T-helper 1 cell treated with Interleukin-12 subunit alpha and Interleukin-12 subunit beta and Interleukin-4 antibody, amounts not matched to agents 30 μg/mL and 1 μg/mL, for 36 hours (primary cell): ENCODE results near the gene AIPL1.
A peak's percentile ranks its signal among the peaks of the same experiment; 100 is the strongest.

Experiments used
- H3K27ac Mint-ChIP-seq: one replicate; pipeline ENCODE4 v1.8.0; 2021; ENCODE audit warnings: mild to moderate bottlenecking, mixed read lengths
- H3K27me3 Mint-ChIP-seq: one replicate; pipeline ENCODE4 v1.8.0; 2021; ENCODE audit warnings: low read depth, mixed read lengths
- H3K36me3 Mint-ChIP-seq: one replicate; pipeline ENCODE4 v1.8.0; 2021; ENCODE audit warnings: low read depth, mixed read lengths
- H3K4me1 Mint-ChIP-seq: one replicate; pipeline ENCODE4 v1.8.0; 2021; ENCODE audit warnings: low read depth, mixed read lengths
- H3K4me3 Mint-ChIP-seq: one replicate; pipeline ENCODE4 v1.8.0; 2021; ENCODE audit warnings: mild to moderate bottlenecking, moderate library complexity, mixed read lengths
- H3K9me3 Mint-ChIP-seq: one replicate; pipeline ENCODE4 v1.8.0; 2021; ENCODE audit warnings: mixed read lengths

Gene AIPL1

GRCh38 chr17:6388416-6388815, 46.5 kb downstream of the AIPL1 start:
- H3K4me1 Mint-ChIP-seq = no peaks in the 10 kb centered on the region
- no peaks in the 10 kb centered on the region for H3K27me3 Mint-ChIP-seq
- no peak overlapping the region for H3K4me3 Mint-ChIP-seq
- H3K27ac Mint-ChIP-seq = no peak overlapping the region
- H3K9me3 Mint-ChIP-seq = no peaks in the 10 kb centered on the region
- H3K36me3 Mint-ChIP-seq = no peaks in the 10 kb centered on the region

GRCh38 chr17:6387858-6388257, 47.1 kb downstream of the AIPL1 start:
- H3K4me1 Mint-ChIP-seq = no peaks in the 10 kb centered on the region
- H3K4me3 Mint-ChIP-seq = no peak overlapping the region
- no peaks in the 10 kb centered on the region for H3K9me3 Mint-ChIP-seq
- H3K36me3 Mint-ChIP-seq = no peaks in the 10 kb centered on the region
- H3K27ac Mint-ChIP-seq = no peak overlapping the region
- no peaks in the 10 kb centered on the region for H3K27me3 Mint-ChIP-seq

GRCh38 chr17:6387442-6387841, 47.5 kb downstream of the AIPL1 start:
- no peaks in the 10 kb centered on the region for H3K4me1 Mint-ChIP-seq
- H3K36me3 Mint-ChIP-seq = no peaks in the 10 kb centered on the region
- no peak overlapping the region for H3K27ac Mint-ChIP-seq
- H3K27me3 Mint-ChIP-seq = no peaks in the 10 kb centered on the region
- no peaks in the 10 kb centered on the region for H3K9me3 Mint-ChIP-seq
- no peak overlapping the region for H3K4me3 Mint-ChIP-seq

GRCh38 chr17:6386041-6386630, 48.8 kb downstream of the AIPL1 start:
- Mint-ChIP-seq H3K4me3 (no peak overlapping the region), H3K27me3 (no peaks in the 10 kb centered on the region), H3K9me3 (no peaks in the 10 kb centered on the region), H3K27ac (no peak overlapping the region), H3K4me1 (no peaks in the 10 kb centered on the region), H3K36me3 (no peaks in the 10 kb centered on the region)

GRCh38 chr17:6384481-6384880, 50.4 kb downstream of the AIPL1 start:
- Mint-ChIP-seq H3K4me3 (no peak overlapping the region), H3K4me1 (no peaks in the 10 kb centered on the region), H3K27me3 (no peaks in the 10 kb centered on the region), H3K9me3 (no peaks in the 10 kb centered on the region), H3K27ac (no peak overlapping the region), H3K36me3 (no peaks in the 10 kb centered on the region)

GRCh38 chr17:6381526-6382465, 53.1 kb downstream of the AIPL1 start:
- Mint-ChIP-seq H3K4me1 (no peaks in the 10 kb centered on the region), H3K27me3 (no peaks in the 10 kb centered on the region), H3K4me3 (no peak overlapping the region), H3K27ac (no peak overlapping the region), H3K36me3 (no peaks in the 10 kb centered on the region), H3K9me3 (peaks cover 9% of the 10 kb centered on the region)

GRCh38 chr17:6380915-6381438, 53.9 kb downstream of the AIPL1 start:
- H3K27me3 Mint-ChIP-seq = no peaks in the 10 kb centered on the region
- H3K9me3 Mint-ChIP-seq = peaks cover 9% of the 10 kb centered on the region

GRCh38 chr17:6377906-6378305, 57.0 kb downstream of the AIPL1 start:
- Mint-ChIP-seq H3K9me3 (peaks cover 9% of the 10 kb centered on the region), H3K4me3 (no peak overlapping the region), H3K27ac (no peak overlapping the region), H3K36me3 (no peaks in the 10 kb centered on the region), H3K27me3 (peaks cover 13% of the 10 kb centered on the region), H3K4me1 (no peaks in the 10 kb centered on the region)

More at GRCh38 chr17:6380915-6381438, 53.9 kb downstream of the AIPL1 start:
- H3K36me3 Mint-ChIP-seq = no peaks in the 10 kb centered on the region
- no peak overlapping the region for H3K4me3 Mint-ChIP-seq
- H3K27ac Mint-ChIP-seq = no peak overlapping the region
- H3K4me1 Mint-ChIP-seq = no peaks in the 10 kb centered on the region

GRCh38 chr17:6376931-6377361, 58.0 kb downstream of the AIPL1 start:
- Mint-ChIP-seq H3K27ac (no peak overlapping the region), H3K36me3 (no peaks in the 10 kb centered on the region), H3K27me3 (peaks cover 16% of the 10 kb centered on the region), H3K4me3 (no peak overlapping the region), H3K4me1 (no peaks in the 10 kb centered on the region), H3K9me3 (peaks cover 9% of the 10 kb centered on the region)

- Mint-ChIP-seq H3K27ac (no peak overlapping the region), H3K4me1 (no peaks in the 10 kb centered on the region), H3K4me3 (no peak overlapping the region), H3K9me3 (peaks cover 9% of the 10 kb centered on the region), H3K36me3 (no peaks in the 10 kb centered on the region), H3K27me3 (peaks cover 19% of the 10 kb centered on the region)
Observed at GRCh38 chr17:6374761-6375312, 60.1 kb downstream of the AIPL1 start.

GRCh38 chr17:6374271-6374691, 60.6 kb downstream of the AIPL1 start:
- Mint-ChIP-seq H3K36me3 (no peaks in the 10 kb centered on the region), H3K4me3 (no peak overlapping the region), H3K4me1 (no peaks in the 10 kb centered on the region), H3K27me3 (peaks cover 19% of the 10 kb centered on the region), H3K27ac (peak overlapping the region; percentile 4), H3K9me3 (peaks cover 9% of the 10 kb centered on the region)
